ENCODE results near the gene CGN.

The CGN gene

DNA sequence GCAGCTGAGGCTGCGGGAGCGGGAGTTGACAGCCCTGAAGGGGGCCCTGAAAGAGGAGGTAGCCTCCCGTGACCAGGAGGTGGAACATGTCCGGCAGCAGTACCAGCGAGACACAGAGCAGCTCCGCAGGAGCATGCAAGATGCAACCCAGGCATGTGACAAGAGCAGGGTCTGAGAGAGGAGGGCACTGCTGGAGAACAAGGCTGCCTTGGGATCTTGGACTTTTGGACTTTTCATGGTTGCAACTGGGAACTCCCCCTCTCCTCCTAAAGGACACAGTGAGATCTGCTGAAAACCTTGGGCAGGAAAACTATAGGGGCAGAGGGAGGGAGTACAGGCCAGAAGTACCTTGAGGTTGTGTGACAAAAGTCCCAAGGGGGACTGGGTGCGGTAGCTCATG, 13.5 kb downstream of the CGN start:
- no peak for DNase-seq

DNA sequence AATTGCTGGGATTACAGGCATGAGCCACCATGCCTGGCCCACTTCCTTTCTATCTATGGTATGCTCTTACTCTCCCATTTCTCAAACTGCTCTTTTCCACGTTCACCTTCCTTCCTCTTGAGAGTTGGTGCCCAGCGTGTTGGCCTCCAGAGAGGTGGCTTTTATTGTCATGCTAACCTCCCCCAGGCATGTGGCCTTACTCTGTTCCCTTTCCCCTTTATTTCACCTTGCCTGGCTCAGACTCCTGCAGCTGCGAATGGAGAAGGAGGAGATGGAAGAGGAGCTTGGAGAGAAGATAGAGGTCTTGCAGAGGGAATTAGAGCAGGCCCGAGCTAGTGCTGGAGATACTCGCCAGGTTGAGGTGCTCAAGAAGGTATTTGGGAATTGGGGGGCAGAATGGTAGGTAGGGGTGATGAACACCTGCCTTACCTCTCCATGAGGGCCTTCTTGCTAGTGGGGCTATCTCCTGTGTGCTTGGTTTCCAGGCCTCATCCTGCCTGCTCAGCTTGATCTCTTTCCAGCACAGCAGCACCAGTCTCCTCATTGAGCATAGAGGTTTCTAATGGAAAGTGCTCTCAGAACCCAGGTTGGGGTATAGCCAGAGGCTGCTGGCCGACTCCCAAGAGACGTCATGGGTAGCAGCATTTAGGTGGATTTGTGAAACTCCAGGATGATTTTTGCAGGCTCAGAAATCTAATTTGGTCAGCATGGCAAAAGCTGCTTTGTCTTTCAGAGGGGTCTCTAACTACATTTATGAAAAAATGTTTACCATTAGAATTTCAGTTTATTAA, 15.7 kb downstream of the CGN start:
- DNase-seq = no peak

DNA sequence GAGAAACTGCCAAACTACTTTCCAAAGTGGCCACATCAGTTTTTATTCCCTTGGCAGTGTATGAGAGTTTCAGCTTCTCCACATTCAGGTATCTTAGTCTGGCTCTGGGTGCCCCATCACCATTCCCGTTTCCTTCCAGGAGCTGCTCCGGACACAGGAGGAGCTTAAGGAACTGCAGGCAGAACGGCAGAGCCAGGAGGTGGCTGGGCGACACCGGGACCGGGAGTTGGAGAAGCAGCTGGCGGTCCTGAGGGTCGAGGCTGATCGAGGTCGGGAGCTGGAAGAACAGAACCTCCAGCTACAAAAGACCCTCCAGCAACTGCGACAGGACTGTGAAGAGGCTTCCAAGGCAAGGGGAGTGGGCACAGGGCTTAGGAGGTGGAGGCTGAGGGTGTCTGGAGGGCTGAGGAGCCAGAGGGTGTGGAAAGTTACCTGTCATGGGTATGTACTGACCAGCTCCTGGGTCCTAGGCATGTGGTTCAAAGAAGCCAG, 18.1 kb downstream of the CGN start:
- DNase-seq = no peak

DNA sequence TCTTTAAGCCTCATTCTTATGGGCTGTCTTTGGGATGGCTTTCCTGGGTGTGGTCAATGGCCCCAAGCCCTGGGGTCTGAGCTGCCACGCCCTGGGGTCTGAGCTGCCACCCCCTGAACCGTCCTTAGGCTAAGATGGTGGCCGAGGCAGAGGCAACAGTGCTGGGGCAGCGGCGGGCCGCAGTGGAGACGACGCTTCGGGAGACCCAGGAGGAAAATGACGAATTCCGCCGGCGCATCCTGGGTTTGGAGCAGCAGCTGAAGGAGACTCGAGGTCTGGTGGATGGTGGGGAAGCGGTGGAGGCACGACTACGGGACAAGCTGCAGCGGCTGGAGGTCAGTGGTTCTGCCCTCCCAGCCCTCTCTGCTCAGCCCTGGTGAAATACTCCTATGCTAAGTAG, 18.6 kb downstream of the CGN start:
- DNase-seq = no peak

DNA sequence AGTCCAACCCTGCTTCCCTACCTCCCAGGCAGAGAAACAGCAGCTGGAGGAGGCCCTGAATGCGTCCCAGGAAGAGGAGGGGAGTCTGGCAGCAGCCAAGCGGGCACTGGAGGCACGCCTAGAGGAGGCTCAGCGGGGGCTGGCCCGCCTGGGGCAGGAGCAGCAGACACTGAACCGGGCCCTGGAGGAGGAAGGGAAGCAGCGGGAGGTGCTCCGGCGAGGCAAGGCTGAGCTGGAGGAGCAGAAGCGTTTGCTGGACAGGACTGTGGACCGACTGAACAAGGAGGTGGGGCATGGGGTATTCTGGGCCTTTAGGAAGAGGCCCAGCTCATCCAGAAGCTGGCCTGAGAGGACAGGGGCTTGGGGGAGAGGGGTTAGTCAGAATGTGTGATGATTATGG, 19.3 kb downstream of the CGN start:
- DNase-seq = no peak

DNA sequence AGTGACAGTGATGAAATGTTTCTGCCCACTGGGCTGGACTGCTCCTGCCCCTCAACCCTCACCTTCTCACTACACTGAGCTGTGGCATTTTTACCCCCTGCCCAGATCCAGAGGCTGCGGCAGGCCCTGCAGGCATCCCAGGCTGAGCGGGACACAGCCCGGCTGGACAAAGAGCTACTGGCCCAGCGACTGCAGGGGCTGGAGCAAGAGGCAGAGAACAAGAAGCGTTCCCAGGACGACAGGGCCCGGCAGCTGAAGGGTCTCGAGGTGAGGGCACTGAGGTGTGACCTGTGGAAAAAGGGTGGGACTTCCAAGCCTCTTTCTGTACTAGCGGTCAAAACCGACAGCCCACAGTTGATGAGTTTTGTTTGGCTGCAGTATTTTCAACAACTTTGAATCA, 22.7 kb downstream of the CGN start:
- no peak for DNase-seq

DNA sequence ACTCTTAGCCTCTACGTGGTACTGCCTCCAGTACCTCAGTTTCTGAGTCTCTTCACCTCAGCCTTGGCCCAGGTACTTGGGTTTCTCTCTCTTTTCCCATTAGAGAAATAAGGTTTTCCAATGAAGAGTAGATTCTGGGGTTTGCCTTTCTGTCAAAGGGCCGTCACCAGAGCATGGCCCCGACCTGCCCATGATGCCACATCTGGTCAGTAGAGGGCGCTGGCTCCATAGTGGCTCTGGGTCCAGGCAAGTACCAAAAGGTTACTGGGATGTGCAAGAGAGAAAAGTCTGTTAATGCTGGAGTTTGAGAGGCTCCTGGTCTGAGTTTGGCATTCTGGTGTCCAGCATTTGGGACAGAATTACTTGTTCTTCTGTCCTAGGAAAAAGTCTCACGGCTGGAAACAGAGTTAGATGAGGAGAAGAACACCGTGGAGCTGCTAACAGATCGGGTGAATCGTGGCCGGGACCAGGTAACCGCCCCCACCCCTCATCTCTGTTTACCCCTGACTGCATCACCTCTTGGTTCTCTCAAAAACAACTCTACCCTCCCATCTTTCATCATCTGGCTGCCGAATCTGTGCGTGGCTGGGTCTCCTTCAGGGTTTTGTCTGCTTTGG, 23.6 kb downstream of the CGN start:
- peak; percentile 79 for DNase-seq

DNA sequence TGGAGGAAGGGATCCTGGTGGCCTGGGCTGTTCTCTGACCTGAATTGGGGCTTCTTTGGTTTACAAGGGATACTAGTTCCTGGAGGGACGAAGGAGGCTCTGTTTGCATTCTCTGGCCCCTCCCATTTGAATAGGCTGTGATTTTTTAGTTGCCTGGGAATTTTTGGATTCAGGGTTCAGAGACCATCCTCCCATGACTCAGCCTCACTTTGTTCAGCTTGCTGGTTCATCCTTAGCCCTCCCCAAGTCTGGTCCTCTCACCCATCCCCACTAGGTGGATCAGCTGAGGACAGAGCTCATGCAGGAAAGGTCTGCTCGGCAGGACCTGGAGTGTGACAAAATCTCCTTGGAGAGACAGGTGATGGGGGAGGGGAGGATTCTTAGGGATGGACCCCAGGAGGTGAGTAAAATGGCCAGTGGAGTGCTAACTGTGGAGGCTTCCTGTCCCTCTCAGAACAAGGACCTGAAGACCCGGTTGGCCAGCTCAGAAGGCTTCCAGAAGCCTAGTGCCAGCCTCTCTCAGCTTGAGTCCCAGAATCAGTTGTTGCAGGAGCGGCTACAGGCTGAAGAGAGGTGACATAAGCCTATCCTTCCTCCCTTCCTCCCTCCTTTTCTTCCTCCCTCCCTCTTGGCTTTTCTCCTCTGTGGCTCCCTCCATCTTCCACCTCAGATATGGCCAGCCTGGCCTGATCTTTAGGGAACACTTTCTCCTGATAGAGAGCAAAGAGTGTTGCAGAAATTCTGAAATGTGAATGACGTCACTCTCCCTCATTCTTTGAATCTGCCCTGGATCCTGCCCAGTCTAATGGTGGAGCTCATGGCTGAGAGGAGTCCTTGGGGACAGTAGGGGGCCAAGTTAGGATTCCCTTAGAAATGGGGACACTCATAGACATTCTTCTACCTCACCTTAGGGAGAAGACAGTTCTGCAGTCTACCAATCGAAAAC, 24.4 kb downstream of the CGN start:
- no peak for DNase-seq

DNA sequence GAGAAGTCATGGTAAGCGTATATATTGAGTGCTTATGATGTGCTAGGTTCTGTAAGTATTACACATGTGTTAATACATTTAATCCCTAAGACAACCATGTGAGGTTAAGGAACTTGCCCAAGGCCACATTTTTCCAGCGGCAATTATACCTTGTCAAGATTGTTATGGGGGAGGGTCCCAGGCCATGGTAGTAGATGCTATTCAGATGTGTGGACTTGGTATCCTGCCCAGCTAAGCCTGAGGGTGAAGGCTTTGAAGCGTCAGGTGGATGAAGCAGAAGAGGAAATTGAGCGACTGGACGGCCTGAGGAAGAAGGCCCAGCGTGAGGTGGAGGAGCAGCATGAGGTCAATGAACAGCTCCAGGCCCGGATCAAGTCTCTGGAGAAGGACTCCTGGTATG, 25.3 kb downstream of the CGN start:
- DNase-seq = no peak

DNA sequence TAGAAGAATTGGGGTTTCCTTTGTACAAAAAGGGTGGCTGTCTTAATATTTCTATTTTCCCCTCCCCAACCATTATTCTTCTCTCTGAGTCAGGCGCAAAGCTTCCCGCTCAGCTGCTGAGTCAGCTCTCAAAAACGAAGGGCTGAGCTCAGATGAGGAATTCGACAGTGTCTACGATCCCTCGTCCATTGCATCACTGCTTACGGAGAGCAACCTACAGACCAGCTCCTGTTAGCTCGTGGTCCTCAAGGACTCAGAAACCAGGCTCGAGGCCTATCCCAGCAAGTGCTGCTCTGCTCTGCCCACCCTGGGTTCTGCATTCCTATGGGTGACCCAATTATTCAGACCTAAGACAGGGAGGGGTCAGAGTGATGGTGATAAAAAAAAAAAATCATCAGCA, 25.9 kb downstream of the CGN start:
- DNase-seq = no peak

DNA sequence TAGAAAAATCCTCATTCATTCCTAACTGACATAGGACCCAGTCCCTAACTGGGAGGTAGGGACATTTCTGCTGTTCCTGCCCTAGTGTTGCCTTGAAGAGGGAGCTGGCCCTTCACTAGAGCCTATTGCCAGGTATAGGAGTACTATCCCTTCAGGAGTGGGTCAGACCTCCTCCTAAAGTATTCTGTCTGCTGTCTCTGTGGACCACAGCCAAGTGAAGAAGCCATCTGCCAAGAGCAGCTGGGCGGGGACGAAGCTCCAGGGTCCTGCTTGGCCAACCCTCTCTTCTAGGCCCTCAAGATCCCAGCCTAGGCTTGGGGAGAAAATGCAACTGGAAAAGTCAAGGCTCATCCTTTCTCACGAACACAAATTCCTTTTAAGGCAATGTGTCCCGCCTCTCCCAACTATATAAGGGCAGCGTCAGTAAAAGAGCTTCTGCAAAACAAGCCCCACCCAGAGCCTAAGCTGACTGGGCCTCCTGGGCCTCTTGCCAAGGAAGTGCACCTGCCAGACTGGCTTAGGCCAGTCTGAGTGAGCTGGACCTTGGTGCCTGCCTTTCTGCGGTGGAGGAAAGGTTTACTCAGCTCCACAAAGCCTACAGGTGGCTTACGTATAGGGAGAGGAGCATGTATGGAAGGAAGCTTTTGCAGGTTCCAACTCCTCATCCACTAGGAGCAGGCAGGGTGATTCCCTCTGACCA, 28.3 kb downstream of the CGN start:
- DNase-seq = no peak

DNA sequence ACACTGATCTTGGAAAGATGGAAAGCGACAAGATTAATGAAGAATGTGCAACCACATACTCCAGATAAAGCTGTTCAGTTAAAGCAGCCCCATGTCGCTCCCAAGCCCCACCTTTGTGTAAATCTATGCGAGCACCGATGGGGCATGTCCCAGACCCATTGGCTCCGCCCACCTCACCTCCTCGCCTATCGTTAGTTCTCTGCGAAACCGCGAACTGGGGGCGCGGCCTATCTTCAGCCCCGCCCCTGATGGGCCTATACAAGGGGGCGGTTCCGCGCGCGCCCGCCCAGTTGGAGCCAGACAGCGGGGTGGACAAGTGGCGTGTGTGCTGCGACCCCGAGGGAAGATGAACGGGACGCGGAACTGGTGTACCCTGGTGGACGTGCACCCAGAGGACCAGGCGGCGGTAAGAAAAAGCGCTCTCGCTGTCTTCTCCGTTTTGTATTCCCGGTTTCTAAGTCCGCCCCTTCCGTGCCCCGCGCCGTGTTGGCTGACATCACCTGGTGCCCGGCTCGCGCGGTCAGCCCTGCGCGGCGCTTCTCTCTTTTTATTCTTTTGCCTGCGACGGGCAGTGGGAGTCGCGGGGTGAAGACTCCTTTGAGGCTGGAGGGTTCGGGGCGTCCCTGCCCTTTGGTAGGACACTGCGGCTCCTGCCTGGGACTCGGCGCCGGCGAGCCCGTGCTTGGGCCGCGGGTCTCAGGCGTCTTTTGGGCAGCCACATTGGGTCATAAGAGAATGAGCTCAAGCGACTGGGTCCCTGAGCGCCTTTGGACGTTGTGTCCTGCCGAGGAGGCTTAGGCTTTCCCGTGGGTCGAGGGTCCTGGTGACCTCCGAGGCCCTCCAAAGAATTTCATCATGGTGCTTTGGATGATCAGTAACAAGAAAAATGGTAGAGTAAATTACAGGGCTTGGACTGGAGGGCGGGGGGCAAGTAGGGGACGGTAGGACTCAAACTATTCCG, 29.1 kb downstream of the CGN start, which contains the start of gene TUFT1:
Gene TUFT1 (plus strand): TSS at position 289 of the 961 bp plus-strand sequence. CDS start 58 bp downstream, at position 347.
- peak; percentile 96 for DNase-seq

DNA sequence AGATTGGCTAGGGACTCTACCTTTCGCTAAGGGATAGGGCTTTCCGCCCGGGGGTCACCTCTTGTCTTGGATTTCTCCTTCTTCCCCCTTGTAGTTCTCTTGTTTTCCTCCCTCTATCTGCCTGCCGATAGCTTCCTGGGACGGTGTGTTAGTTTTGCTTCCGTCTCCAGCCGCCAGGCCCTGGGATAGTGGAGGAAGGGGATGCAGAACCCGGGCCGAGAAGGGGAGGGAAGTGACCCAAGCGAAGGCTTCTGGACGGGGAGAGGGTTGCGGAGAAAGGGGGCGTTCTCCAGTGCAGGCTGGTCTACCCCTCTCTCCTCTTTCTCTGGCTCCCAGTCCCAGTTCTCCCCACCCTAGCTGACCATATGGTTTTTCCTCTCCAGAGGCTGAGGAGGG, 29.8 kb downstream of the CGN start:
- DNase-seq = no peak

DNA sequence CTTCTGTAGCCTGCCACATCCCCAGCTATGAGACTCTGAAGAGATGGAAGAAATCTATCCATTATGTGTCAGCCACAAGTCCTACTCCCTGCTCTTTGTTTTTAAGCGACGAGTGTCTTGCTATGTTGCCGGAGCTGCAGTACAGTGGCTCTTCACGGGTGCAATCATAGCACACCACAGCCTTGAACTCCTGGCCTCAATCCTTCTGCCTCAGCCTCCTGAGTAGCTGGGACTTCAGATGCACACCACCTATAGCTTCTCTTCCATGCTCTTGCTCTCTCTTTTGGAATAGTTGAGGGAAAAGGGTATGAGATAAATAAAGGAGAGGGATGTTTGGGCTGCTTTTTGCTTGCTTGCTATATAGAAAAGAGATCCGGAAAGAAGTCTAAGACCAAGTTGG, 30.6 kb downstream of the CGN start:
- no peak for DNase-seq

DNA sequence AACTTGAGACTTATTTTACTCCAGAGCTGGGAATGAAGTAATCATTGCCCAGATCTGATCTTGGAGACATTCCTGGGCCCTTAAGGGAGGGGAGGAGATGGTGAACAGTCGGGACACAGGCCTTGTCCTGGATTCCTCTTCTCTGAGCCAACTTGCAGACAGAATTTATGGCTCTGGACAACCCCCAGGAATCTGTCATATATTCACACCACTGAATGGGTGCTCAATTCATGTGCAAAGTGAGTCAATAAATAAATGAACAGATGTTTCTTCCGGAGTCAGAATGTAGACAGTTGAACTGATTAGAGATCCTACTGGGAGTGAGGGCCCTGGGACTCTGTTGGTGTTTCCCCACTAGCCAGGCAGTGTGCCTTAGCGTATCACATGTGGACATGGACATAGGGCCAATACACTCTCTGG, 31.5 kb downstream of the CGN start:
- DNase-seq = no peak

DNA sequence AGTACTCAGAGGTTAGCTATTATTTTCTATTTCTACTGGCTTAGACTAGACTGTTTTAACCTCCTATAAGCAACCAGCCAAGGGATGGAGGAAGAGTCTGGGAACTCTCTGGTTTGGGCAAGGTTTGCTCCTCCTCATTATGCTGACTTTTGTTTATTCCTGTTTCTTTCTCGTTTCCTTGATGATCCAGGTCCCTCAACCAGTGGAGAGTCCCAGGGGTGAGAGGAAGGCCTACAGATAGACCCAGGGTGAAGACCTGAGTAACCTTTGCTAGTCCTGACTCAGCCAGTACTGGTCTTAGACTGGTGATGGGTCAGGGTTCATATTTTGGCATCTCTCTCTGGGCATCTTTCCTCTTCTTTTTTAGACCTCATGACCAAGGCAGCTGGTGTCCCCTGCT, 34.4 kb downstream of the CGN start:
- no peak for DNase-seq

DNA sequence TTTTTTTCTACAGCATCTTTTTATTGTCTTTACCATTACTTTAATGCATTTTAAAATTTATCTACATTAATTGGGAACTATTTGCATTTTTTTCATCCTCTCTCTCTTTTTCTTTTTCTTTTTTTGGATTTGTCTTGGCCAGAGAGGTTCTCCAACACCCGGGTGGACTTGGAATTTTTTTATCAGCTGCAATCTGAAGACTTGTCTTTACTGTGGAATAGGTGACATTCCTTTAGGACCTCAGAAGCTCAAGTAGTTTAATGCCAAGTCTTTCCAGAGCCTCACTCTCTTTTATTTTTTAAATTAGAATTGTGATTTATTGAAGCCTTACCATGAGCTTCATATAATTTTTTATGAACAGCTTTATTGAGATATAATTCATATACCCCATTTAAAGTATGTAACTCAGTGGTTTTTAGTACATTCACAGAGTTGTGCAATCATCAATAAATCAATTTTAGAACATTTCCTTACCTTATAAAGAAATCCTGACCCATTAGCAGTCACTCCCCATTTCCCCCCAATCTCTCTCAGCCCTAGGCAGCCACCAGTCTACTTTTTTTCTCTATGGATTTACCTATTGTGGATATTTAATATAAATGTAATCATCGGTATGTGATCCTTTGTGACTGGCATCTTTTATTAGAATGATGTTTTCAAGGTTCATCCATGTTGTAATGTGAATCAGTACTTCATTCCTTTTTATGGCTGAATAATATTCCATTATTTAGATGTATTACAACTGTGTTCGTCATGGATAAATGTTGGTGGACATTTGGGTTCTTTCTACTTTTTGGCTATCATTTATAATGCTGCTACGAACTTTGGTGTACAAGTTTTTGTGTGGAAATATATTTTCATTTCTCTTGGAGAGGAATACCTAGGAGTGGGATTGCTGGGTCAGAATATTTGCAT, 35.1 kb downstream of the CGN start:
- DNase-seq = no peak

DNA sequence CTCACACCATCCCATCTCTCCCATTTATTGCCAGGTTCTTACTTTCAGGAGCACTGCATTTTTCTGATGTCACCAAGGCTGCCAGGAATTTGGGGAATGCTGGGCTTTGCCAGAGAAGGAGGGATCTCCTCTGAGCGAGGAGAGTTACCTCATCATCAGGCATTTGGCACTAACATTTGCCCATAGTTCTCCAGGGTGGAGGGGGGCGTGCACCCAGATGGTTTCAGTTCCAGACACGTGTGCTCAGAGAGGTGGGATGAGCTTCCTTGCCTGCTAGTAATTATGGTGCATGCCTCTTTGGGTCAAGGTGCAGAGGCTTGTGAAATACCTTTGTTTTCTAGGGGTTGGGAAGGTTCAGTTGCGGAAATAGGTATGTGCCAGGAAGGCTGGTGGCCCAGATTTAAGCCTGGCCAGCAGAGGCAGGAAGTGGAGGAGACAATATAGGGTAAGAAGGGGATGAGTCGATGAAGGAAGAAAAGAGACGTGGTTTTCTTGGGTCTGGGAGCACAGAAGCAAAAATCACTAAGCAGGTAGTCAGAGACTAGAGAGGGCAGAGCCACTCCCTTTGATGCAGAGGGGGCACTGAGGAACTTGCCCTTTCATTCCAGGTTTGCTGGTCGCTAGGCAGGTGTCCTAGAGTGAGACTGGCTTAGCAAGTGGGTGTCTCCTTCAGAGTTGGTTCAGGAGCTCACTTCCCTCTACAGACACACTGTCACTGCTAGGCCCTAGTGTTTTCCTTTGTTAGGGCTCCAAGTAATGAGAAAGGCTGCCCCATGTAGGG, 36.1 kb downstream of the CGN start:
- DNase-seq = no peak

DNA sequence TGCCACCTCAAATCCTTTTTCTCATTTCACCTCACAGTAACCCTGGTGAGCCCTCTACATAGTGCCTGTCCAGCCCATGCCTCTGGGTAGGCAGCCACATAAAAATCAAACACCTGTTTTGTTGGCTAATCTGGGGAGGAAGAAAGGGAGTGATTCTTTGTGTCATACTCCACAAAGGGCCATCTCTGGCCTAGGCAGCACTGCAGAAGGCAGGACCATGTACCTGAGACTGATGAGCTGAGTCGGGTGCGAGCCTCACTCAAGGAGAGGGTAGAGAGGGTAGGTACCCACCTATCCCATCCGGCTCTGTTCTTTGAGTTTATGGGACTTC, 36.7 kb downstream of the CGN start:
- DNase-seq = no peak

DNA sequence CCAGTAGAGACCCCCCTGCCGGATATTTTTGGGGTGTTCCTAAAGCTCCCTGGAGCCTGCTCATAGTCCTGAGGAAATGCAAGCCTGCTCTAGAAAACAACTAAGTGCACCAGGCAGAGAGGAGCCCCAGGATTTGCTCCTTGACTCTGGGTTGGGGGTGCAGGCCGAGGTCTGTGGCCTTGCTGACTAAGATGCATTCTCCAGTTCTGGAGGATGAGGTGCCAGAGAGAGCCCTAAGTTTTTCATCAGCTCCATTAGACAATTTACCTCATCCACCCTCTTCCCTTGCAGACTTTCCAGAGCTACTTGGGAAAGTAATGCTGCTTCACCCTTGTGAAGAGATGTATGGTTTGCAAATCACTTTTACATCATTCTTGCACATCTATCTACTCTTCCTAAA, 38.0 kb downstream of the CGN start:
- DNase-seq = no peak
